Vagina (tissue), 2 donors: Measurements from ENCODE around the gene SPTBN4. TPM values are rescaled to one million over a fixed set of nuclear protein-coding genes. Genes with fewer than 3 reads are reported as not detected.
"Not testable (repeated sequence)": the region's sequence is repeated elsewhere in the genome, so short reads cannot be mapped to it uniquely, and the experiment has no call there.

ENCODE experiments used
- DNase-seq, 2 donors: peaks; one replicate each; pipeline ENCODE4 v3.0.0-alpha.2; 2017; ENCODE audit errors: extremely low spot score in 2 of 2
- H3K27ac ChIP-seq: fragments of 200-600 bp; sonication (generic); one replicate; pipeline ENCODE4 v1.5.1; 2019
- H3K27me3 ChIP-seq: fragments of 200-600 bp; sonication (generic); one replicate; pipeline ENCODE4 v1.5.1; 2019
- H3K36me3 ChIP-seq, 2 donors: fragments of 200-600 bp; sonication (generic); one replicate each; pipeline ENCODE4 v1.5.1; 2017 to 2019
- H3K4me1 ChIP-seq: fragments of 200-600 bp; sonication (generic); one replicate; pipeline ENCODE4 v1.5.1; 2019
- H3K4me3 ChIP-seq, 2 donors: fragments of 200-600 bp; sonication (generic); 1 replicate in 1 of 2; 2 replicates in 1 of 2; pipeline ENCODE4 v1.5.1; 2016 to 2019
- H3K9me3 ChIP-seq: fragments of 200-600 bp; sonication (generic); one replicate; pipeline ENCODE4 v1.5.1; 2019
- CTCF ChIP-seq, 3 experiments: fragments of 450-650 bp in 2 of 3; fragments of 200-600 bp in 1 of 3; sonication (generic) in 1 of 3; IDR thresholded peaks; one replicate each; pipeline ENCODE4 v1.5.1; 2017 to 2019; ENCODE audit warnings: antibody characterized with exemption in 3 of 3, mild to moderate bottlenecking in 2 of 3, moderate library complexity in 2 of 3
- POLR2A ChIP-seq, 2 donors: fragments of 450-650 bp; IDR thresholded peaks; one replicate each; pipeline ENCODE4 v1.6.1; 2017; ENCODE audit warnings: antibody characterized with exemption in 2 of 2, mild to moderate bottlenecking in 2 of 2, moderate library complexity in 2 of 2
- POLR2AphosphoS5 ChIP-seq, 2 donors: sonication (generic); formaldehyde crosslinking; IDR thresholded peaks; one replicate each; pipeline ENCODE4 v1.9.0; 2017; ENCODE audit warnings: antibody characterized with exemption in 2 of 2, mild to moderate bottlenecking in 2 of 2, low read depth in 1 of 2; ENCODE audit not compliant: insufficient read depth in 1 of 2
- intact Hi-C: fragments of 100-400 bp; cut with DNase I; formaldehyde crosslinking; loops from one replicate; pipeline ENCODE4 v1.15.1; 2023
- total RNA-seq: library from RNA; depleted of rRNA; stranded (reverse); fragments of >200 nt; gene quantifications from one replicate; pipeline ENCODE4 v1.2.3, GENCODE V29; 2016

Gene SPTBN4
- total RNA-seq, 1 donor from 2014 or later, result 1.7 TPM

- TF ChIP-seq POLR2AphosphoS5 (IDR thresholded peaks at IDR 0.05; ENCODE audit: insufficient read depth in 1 of 2, low read depth in 1 of 2), result peak in 1 of 2 donors; percentile 26
- TF ChIP-seq POLR2A (IDR thresholded peaks at IDR 0.05), result no peak
- no peak for TF ChIP-seq CTCF (IDR thresholded peaks at IDR 0.05)
- intact Hi-C loops, result no loop called here
- Histone ChIP-seq H3K27me3 (no peaks in the 10 kb centered on the region), H3K4me1 (no peaks in the 10 kb centered on the region), H3K9me3 (no peaks in the 10 kb centered on the region), H3K36me3 (peaks cover 0 to 19% of the 10 kb centered on the region in 2 donors), H3K27ac (no peak overlapping the region), H3K4me3 (no peak overlapping the region)
- DNase-seq, result no peak
Measured at GRCh38 chr19:40453151-40453735, 13.6 kb upstream of the SPTBN4 start.

- DNase-seq, H3K4me1 ChIP-seq, H3K9me3 ChIP-seq, H3K27me3 ChIP-seq, intact Hi-C loops, H3K27ac ChIP-seq, H3K4me3 ChIP-seq: not testable (repeated sequence)
- peaks cover 0 to 19% of the 10 kb centered on the region in 2 donors for H3K36me3 ChIP-seq
Measured at GRCh38 chr19:40453943-40454342, 12.9 kb upstream of the SPTBN4 start.

GRCh38 chr19:40457048-40457447 is 9.8 kb upstream of the SPTBN4 start:
- Histone ChIP-seq H3K36me3 (peaks cover 0 to 19% of the 10 kb centered on the region in 2 donors), H3K9me3 (no peaks in the 10 kb centered on the region), H3K4me1 (peaks cover 7% of the 10 kb centered on the region), H3K4me3 (no peak overlapping the region), H3K27me3 (no peaks in the 10 kb centered on the region), H3K27ac (no peak overlapping the region)
- DNase-seq, result no peak
- intact Hi-C loops, result no loop called here
- TF ChIP-seq POLR2A (IDR thresholded peaks at IDR 0.05), result no peak
- no peak for TF ChIP-seq CTCF (IDR thresholded peaks at IDR 0.05)
- no peak for TF ChIP-seq POLR2AphosphoS5 (IDR thresholded peaks at IDR 0.05; ENCODE audit: insufficient read depth in 1 of 2, low read depth in 1 of 2)

- peaks cover 0 to 19% of the 10 kb centered on the region in 2 donors for H3K36me3 ChIP-seq
- H3K9me3 ChIP-seq, result no peaks in the 10 kb centered on the region
- H3K4me3 ChIP-seq, result no peak overlapping the region
- H3K27me3 ChIP-seq, result no peaks in the 10 kb centered on the region
- TF ChIP-seq POLR2AphosphoS5 (IDR thresholded peaks at IDR 0.05; ENCODE audit: insufficient read depth in 1 of 2, low read depth in 1 of 2) (no peak), POLR2A (IDR thresholded peaks at IDR 0.05) (no peak), CTCF (IDR thresholded peaks at IDR 0.05) (no peak)
- intact Hi-C loops, result no loop called here
- no peak overlapping the region for H3K27ac ChIP-seq
- no peak for DNase-seq
- peaks cover 9% of the 10 kb centered on the region for H3K4me1 ChIP-seq
Measured at GRCh38 chr19:40457953-40458596, 8.7 kb upstream of the SPTBN4 start.

GRCh38 chr19:40458597-40458974 is 8.2 kb upstream of the SPTBN4 start:
- Histone ChIP-seq H3K4me3 (no peak overlapping the region), H3K27ac (no peak overlapping the region), H3K36me3 (peaks cover 0 to 19% of the 10 kb centered on the region in 2 donors), H3K4me1 (peaks cover 15% of the 10 kb centered on the region), H3K9me3 (no peaks in the 10 kb centered on the region), H3K27me3 (no peaks in the 10 kb centered on the region)
- no peak for TF ChIP-seq POLR2A (IDR thresholded peaks at IDR 0.05)
- TF ChIP-seq POLR2AphosphoS5 (IDR thresholded peaks at IDR 0.05; ENCODE audit: insufficient read depth in 1 of 2, low read depth in 1 of 2), result no peak
- TF ChIP-seq CTCF (IDR thresholded peaks at IDR 0.05), result no peak
- DNase-seq, result no peak
- intact Hi-C loops, result no loop called here
